HepG2 (cell line): Measurements from ENCODE around the gene RNF6. TPM values are rescaled to one million over a fixed set of nuclear protein-coding genes. Genes with fewer than 3 reads are reported as not detected.
"Not testable (repeated sequence)": the region's sequence is repeated elsewhere in the genome, so short reads cannot be mapped to it uniquely, and the experiment has no call there.

Source experiments
- ATAC-seq: fragments of 200-7000 bp; cut with Tn5 transposase; 3 replicates; pipeline ENCODE4 v1.9.1; 2020; ENCODE audit warnings: mild to moderate bottlenecking, moderate library complexity
- BruUV-seq: library from RNA; stranded (reverse); fragments of 400-500 nt; replicated peaks from 2 replicates; lab custom pipeline; 2021; lab: Mats Ljungman, UMichigan
- CTCF ChIA-PET: fragments of 300-600 bp; formaldehyde crosslinking; extraction: SDS; loops from one replicate; lab custom pipeline; 2021; ENCODE audit warnings: low total read pairs, inconsistent platforms, low intra/inter-chr PET ratio; lab: Yijun Ruan, JAX
- POLR2A ChIA-PET: fragments of 350-600 bp; sonication (Branson Sonifier 250); formaldehyde crosslinking; loops from one replicate; lab custom pipeline; 2020; ENCODE audit warnings: antibody characterized with exemption, inconsistent platforms; lab: Yijun Ruan, JAX
- DNase-seq: peaks from one replicate; pipeline ENCODE4 v3.0.0-alpha.2; 2015; ENCODE audit warnings: low spot score
- FAIRE-seq: peaks from 3 replicates; lab custom pipeline; 2011; peaks lifted over from hg19 to GRCh38; lab: Jason Lieb, UNC
- H2AFZ ChIP-seq: one replicate; pipeline ENCODE4 v1.6.1; 2011; ENCODE audit warnings: low read length, inconsistent platforms
- H3K27ac ChIP-seq: fragments of 300-600 bp; 3 replicates; pipeline ENCODE4 v1.8.0; 2011; ENCODE audit warnings: mixed run types, mild to moderate bottlenecking, mixed read lengths, low read length, inconsistent platforms; ENCODE audit not compliant: insufficient read depth; ENCODE audit errors: extremely low read length
- H3K27me3 ChIP-seq, 2 experiments: fragments of 200-600 bp in 1 of 2; 2 replicates in 1 of 2; 3 replicates in 1 of 2; pipeline versions ENCODE4 v1.6.0 to v1.8.0; 2011; ENCODE audit warnings: low read length in 2 of 2, mild to moderate bottlenecking in 2 of 2, moderate library complexity in 2 of 2, inconsistent platforms in 1 of 2; ENCODE audit not compliant: insufficient read depth in 2 of 2, control insufficient read depth in 1 of 2
- H3K36me3 ChIP-seq, 2 experiments: fragments of 200-600 bp in 1 of 2; replicated peaks in 1 of 2; 2 replicates in 1 of 2; 3 replicates in 1 of 2; pipeline versions ENCODE4 v1.5.1 to v1.8.0; 2011; ENCODE audit warnings: low read length in 2 of 2, inconsistent platforms in 1 of 2; ENCODE audit not compliant: insufficient read depth in 2 of 2, control insufficient read depth in 1 of 2
- H3K4me1 ChIP-seq: 2 replicates; pipeline ENCODE4 v1.5.1; 2012; ENCODE audit warnings: low read length, inconsistent platforms; ENCODE audit not compliant: insufficient read depth
- H3K4me2 ChIP-seq: 2 replicates; pipeline ENCODE4 v1.6.0; 2011; ENCODE audit warnings: low read depth, low read length, inconsistent platforms
- H3K4me3 ChIP-seq, 3 experiments: fragments of 200-600 bp in 1 of 3; sonication (generic), shearing (Covaris generic) in 1 of 3; replicated peaks in 1 of 3; 2 replicates each; pipeline ENCODE4 v1.5.1; 2011 to 2016; ENCODE audit warnings: low read length in 3 of 3, inconsistent platforms in 2 of 3, low read depth in 2 of 3, mild to moderate bottlenecking in 2 of 3, control low read depth in 1 of 3, mixed read lengths in 1 of 3; ENCODE audit not compliant: insufficient read depth in 1 of 3
- H3K79me2 ChIP-seq: one replicate; pipeline ENCODE4 v1.6.1; 2011; ENCODE audit warnings: low read length, inconsistent platforms; ENCODE audit not compliant: insufficient read depth
- H3K9ac ChIP-seq: 2 replicates; pipeline ENCODE4 v1.6.0; 2011; ENCODE audit warnings: mild to moderate bottlenecking, low read depth, low read length, inconsistent platforms; ENCODE audit not compliant: insufficient read depth
- H3K9me3 ChIP-seq: 2 replicates; pipeline ENCODE4 v1.5.1; 2012; ENCODE audit warnings: mild to moderate bottlenecking, low read length
- H4K20me1 ChIP-seq: 2 replicates; pipeline ENCODE4 v1.6.0; 2011; ENCODE audit warnings: inconsistent platforms, mild to moderate bottlenecking, low read length, moderate library complexity; ENCODE audit not compliant: insufficient read depth
- BCL6 ChIP-seq: IDR thresholded peaks from 2 replicates; pipeline ENCODE4 v1.6.1; 2016; ENCODE audit warnings: missing genetic modification reagents, missing compliant biosample characterization
- FOXP1 ChIP-seq, 2 experiments: fragments of 450-650 bp in 1 of 2; IDR thresholded peaks; 2 replicates each; pipeline ENCODE4 v1.6.1; 2017 to 2018; ENCODE audit warnings: antibody characterized with exemption in 1 of 2
- HNF4A ChIP-seq: sonication (generic); formaldehyde crosslinking; IDR thresholded peaks from 2 replicates; pipeline ENCODE4 v1.4.0; 2020; ENCODE audit warnings: missing genetic modification reagents
- RARA ChIP-seq: IDR thresholded peaks from 2 replicates; pipeline ENCODE4 v1.6.1; 2016; ENCODE audit warnings: missing genetic modification reagents, missing compliant biosample characterization
- SOX6 ChIP-seq, 2 experiments: fragments of 450-650 bp in 1 of 2; sonication (generic) in 1 of 2; formaldehyde crosslinking in 1 of 2; IDR thresholded peaks; 2 replicates each; pipeline versions ENCODE4 v1.4.0 to v1.6.1; 2017 to 2020; ENCODE audit warnings: antibody characterized with exemption in 1 of 2, mild to moderate bottlenecking in 1 of 2, missing genetic modification reagents in 1 of 2
- THAP11 ChIP-seq: IDR thresholded peaks from 2 replicates; pipeline ENCODE4 v1.6.1; 2016; ENCODE audit warnings: missing biosample characterization, missing genetic modification reagents
- ZNF121 ChIP-seq: sonication (generic); formaldehyde crosslinking; IDR thresholded peaks from 2 replicates; pipeline ENCODE4 v1.5.0; 2020; ENCODE audit warnings: mild to moderate bottlenecking, missing genetic modification reagents
- WGBS: methylation state at CpG from one replicate; pipeline ENCODE4 v1.1.6; 2017; ENCODE audit warnings: low lambda C conversion rate; 5-methylcytosine and 5-hydroxymethylcytosine counted together
- in situ Hi-C: cut with HindIII; loops from 2 replicates; pipeline ENCODE4 v1.10.0; 2017; ENCODE audit warnings: low pct_unique_long_range_greater_than_20kb; ENCODE audit not compliant: extremely low pct_ligation_motif_present
- intact Hi-C: fragments of 100-400 bp; cut with micrococcal nuclease; formaldehyde crosslinking; loops from one replicate; pipeline ENCODE4 v1.10.0; 2022; ENCODE audit not compliant: unreplicated experiment
- polyA plus RNA-seq, 8 experiments: library from polyadenylated mRNA; depleted of rRNA in 3 of 8; stranded (reverse) in 7 of 8; unstranded in 1 of 8; fragments of >200 nt; fragmentation: Illumina TruSeq in 4 of 8; extraction: Trizol in 4 of 8; gene quantifications; 2 replicates each; pipeline versions ENCODE4 v1.2.1 to v1.2.3, GENCODE V29; 2011 to 2016; ENCODE audit warnings: low read depth in 4 of 8, missing spikeins in 1 of 8, mixed read lengths in 1 of 8; ENCODE audit not compliant: insufficient read depth in 1 of 8
- total RNA-seq, 5 experiments: library from RNA; depleted of rRNA; stranded (reverse); fragments of >200 nt; fragmentation: Illumina TruSeq; extraction: Trizol; gene quantifications; 2 replicates each; pipeline ENCODE4 v1.2.3, GENCODE V29; 2016; ENCODE audit warnings: low read depth in 1 of 5
- TF ChIP-seq, protein P1 (sequence below): IDR thresholded peaks from 2 replicates; pipeline ENCODE4 v1.6.1; 2016; ENCODE audit warnings: mild to moderate bottlenecking
- TF ChIP-seq, protein P2 (sequence below): sonication (generic); formaldehyde crosslinking; conservative IDR thresholded peaks from 2 replicates; pipeline ENCODE4 v1.4.0; 2020; ENCODE audit warnings: mild to moderate bottlenecking, missing genetic modification reagents, moderate library complexity
- TF ChIP-seq, protein P3 (sequence below): sonication (generic); formaldehyde crosslinking; IDR thresholded peaks from 2 replicates; pipeline ENCODE4 v1.4.0; 2020; ENCODE audit warnings: missing genetic modification reagents, mild to moderate bottlenecking, borderline replicate concordance

RNF6 gene
- total and polyA plus RNA-seq, 2 of the 13 experiments (the other 11 are each of a cell fraction or from before 2014, with no cell fraction given) = 14.6 to 36.8 TPM

DNA sequence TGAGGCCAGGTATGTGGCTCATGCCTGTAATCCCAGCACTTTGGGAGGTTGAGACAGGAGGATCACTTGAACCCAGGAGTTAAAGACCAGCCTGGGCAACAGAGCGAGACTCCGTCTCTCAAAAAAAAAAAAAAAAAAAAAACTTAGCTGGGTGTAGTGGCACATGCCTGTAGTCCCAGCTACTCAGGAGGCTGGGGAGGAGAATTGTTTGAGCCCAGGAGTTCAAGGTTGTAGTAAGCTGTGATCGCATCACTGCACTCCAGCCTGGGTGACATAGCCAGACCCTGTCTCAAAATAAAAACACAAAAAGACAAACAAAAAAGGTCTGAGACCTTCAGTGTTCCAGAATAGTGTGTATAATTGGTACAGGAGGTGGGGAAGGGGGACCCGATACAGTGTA lies 29.9 kb upstream of the RNF6 start:
- H3K4me2 ChIP-seq = peak overlapping the region; percentile 59

More for the DNA sequence above, 29.9 kb upstream of the RNF6 start:
- 0% methylated on average over 4 of the region's 4 CpGs for WGBS
- in situ Hi-C loops; BruUV-seq; H3K27me3 ChIP-seq; H3K9ac ChIP-seq; CTCF ChIA-PET; FAIRE-seq; H3K27ac ChIP-seq; H3K36me3 ChIP-seq; H3K9me3 ChIP-seq; H3K4me3 ChIP-seq; TF ChIP-seq SOX6, FOXP1 (IDR thresholded peaks at IDR 0.05): not testable (repeated sequence)
- POLR2A ChIA-PET = interaction anchor here (0.8 to 1.4 kb wide), 2 partner anchors 15 to 30 kb away, joined by 3 to 5 read pairs; partner anchors contain the start of gene RNF6
- intact Hi-C loops = loop anchor here (2.0 kb wide), 1 partner anchor 65 kb away; no protein-coding TSS in a partner anchor
- Histone ChIP-seq H3K79me2 (peaks cover 25% of the 10 kb centered on the region), H4K20me1 (peaks cover 17% of the 10 kb centered on the region; the same call in 1 of the 2 replicates), H2AFZ (peak overlapping the region; percentile 56), H3K4me1 (peaks cover 42% of the 10 kb centered on the region)
- TF ChIP-seq, protein P1, sequence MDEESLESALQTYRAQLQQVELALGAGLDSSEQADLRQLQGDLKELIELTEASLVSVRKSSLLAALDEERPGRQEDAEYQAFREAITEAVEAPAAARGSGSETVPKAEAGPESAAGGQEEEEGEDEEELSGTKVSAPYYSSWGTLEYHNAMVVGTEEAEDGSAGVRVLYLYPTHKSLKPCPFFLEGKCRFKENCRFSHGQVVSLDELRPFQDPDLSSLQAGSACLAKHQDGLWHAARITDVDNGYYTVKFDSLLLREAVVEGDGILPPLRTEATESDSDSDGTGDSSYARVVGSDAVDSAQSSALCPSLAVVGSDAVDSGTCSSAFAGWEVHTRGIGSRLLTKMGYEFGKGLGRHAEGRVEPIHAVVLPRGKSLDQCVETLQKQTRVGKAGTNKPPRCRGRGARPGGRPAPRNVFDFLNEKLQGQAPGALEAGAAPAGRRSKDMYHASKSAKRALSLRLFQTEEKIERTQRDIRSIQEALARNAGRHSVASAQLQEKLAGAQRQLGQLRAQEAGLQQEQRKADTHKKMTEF (CRISPR knock-in tag) = peak; percentile 31; the same call in 1 of the 2 replicates
- peak; percentile 52; the same call in 1 of the 2 replicates for TF ChIP-seq SOX6 (CRISPR knock-in tag; IDR thresholded peaks at IDR 0.05)
- TF ChIP-seq, protein P2, sequence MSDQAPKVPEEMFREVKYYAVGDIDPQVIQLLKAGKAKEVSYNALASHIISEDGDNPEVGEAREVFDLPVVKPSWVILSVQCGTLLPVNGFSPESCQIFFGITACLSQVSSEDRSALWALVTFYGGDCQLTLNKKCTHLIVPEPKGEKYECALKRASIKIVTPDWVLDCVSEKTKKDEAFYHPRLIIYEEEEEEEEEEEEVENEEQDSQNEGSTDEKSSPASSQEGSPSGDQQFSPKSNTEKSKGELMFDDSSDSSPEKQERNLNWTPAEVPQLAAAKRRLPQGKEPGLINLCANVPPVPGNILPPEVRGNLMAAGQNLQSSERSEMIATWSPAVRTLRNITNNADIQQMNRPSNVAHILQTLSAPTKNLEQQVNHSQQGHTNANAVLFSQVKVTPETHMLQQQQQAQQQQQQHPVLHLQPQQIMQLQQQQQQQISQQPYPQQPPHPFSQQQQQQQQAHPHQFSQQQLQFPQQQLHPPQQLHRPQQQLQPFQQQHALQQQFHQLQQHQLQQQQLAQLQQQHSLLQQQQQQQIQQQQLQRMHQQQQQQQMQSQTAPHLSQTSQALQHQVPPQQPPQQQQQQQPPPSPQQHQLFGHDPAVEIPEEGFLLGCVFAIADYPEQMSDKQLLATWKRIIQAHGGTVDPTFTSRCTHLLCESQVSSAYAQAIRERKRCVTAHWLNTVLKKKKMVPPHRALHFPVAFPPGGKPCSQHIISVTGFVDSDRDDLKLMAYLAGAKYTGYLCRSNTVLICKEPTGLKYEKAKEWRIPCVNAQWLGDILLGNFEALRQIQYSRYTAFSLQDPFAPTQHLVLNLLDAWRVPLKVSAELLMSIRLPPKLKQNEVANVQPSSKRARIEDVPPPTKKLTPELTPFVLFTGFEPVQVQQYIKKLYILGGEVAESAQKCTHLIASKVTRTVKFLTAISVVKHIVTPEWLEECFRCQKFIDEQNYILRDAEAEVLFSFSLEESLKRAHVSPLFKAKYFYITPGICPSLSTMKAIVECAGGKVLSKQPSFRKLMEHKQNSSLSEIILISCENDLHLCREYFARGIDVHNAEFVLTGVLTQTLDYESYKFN (CRISPR knock-in tag) = peak; percentile 42
- 0 out of 2 replicates have a peak, but pooled peaks have one; percentile 33 for TF ChIP-seq FOXP1 (CRISPR knock-in tag; IDR thresholded peaks at IDR 0.05)
- TF ChIP-seq ZNF121 (CRISPR knock-in tag) = peak; percentile 90
- TF ChIP-seq, protein P3, sequence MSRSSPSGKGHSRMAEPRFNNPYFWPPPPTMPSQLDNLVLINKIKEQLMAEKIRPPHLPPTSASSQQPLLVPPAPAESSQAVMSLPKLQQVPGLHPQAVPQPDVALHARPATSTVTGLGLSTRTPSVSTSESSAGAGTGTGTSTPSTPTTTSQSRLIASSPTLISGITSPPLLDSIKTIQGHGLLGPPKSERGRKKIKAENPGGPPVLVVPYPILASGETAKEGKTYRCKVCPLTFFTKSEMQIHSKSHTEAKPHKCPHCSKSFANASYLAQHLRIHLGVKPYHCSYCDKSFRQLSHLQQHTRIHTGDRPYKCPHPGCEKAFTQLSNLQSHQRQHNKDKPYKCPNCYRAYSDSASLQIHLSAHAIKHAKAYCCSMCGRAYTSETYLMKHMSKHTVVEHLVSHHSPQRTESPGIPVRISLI = peak; percentile 81
- peak; percentile 45 for TF ChIP-seq RARA (CRISPR knock-in tag)
- TF ChIP-seq BCL6 = 0 out of 2 replicates have a peak, but pooled peaks have one; percentile 9
- TF ChIP-seq HNF4A (CRISPR knock-in tag) = peak; percentile 41; the same call in 1 of the 2 replicates
- TF ChIP-seq THAP11 (CRISPR knock-in tag) = peak; percentile 50; the same call in 1 of the 2 replicates
- peak; percentile 46 for DNase-seq
- peak; percentile 13; the same call in 1 of the 3 replicates for ATAC-seq
